Upper lobe of right lung (tissue), 1 donor: ENCODE data around the gene EML4. TPM values are rescaled to one million over a fixed set of nuclear protein-coding genes. Genes with fewer than 3 reads are reported as not detected.

Experiments
- ATAC-seq: fragments of 200-7000 bp; cut with Tn5 transposase; one replicate; pipeline ENCODE4 v1.9.1; 2020; ENCODE audit warnings: mild to moderate bottlenecking, moderate library complexity
- DNase-seq: peaks from one replicate; pipeline ENCODE4 v3.0.0-alpha.2; 2020
- H3K27ac ChIP-seq: fragments of 200-600 bp; one replicate; pipeline ENCODE4 v1.8.0; 2022
- H3K27me3 ChIP-seq: fragments of 200-600 bp; one replicate; pipeline ENCODE4 v1.8.0; 2022; ENCODE audit warnings: mild to moderate bottlenecking
- H3K36me3 ChIP-seq: fragments of 200-600 bp; one replicate; pipeline ENCODE4 v1.8.0; 2022
- H3K4me1 ChIP-seq: fragments of 200-600 bp; one replicate; pipeline ENCODE4 v1.8.0; 2022
- H3K4me3 ChIP-seq: fragments of 200-600 bp; one replicate; pipeline ENCODE4 v1.8.0; 2022; ENCODE audit warnings: mild to moderate bottlenecking
- H3K9me3 ChIP-seq: fragments of 200-600 bp; one replicate; pipeline ENCODE4 v1.8.0; 2022
- intact Hi-C: fragments of 100-400 bp; cut with DNase I; formaldehyde crosslinking; loops from one replicate; pipeline ENCODE4 v1.11.0; 2022
- total RNA-seq: library from RNA; stranded (reverse); fragmentation: NEBNext Ultra II Directional; extraction: Animal tissue kit (Norgen Biotek cat#: 25700); gene quantifications from one replicate; pipeline ENCODE4 v1.2.1, GENCODE V29; 2021
- TF ChIP-seq, protein P1 (sequence below): fragments of 200-600 bp; IDR thresholded peaks from one replicate; pipeline ENCODE4 v1.8.0; 2022; ENCODE audit warnings: antibody characterized with exemption
- donor health status: DM: no; HTN: yes; CAD: no; lungs with severe emphysema.

Gene EML4
- total RNA-seq, 1 donor from 2014 or later, result 83.0 TPM

DNA sequence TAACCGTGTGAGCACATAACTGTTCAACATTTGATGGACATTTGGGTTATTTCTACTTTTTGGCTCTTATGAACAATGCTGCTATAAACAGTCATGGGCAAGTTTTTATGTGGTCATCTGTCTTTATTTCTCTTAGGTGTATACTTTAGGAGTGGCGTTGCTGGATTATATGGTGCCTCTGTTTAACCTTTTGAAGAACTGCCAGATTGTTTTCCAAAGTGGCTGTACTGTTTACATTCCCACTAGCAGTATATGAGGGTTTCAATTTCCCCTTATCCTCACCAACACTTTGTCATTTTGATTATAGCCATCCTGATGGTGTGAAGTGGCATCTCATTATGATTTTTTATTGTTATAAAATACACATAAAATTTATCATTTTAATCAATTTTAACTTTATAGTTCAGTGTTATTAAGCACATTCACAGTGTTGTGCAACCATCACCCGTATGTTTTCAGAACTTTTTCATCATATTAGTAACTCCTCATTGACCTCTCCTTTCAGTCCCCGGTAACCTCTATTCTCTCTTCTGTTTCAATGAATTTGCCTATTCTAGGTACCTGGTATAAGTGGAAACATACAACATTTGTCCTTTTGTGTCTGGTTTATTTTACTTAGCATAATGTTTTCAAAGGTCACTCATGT, 55.4 kb downstream of the EML4 start:
- Histone ChIP-seq H3K4me3 (no peak overlapping the region), H3K9me3 (no peaks in the 10 kb centered on the region), H3K36me3 (no peaks in the 10 kb centered on the region), H3K4me1 (peaks cover 11% of the 10 kb centered on the region), H3K27me3 (no peaks in the 10 kb centered on the region), H3K27ac (no peak overlapping the region)
- TF ChIP-seq, protein P1, sequence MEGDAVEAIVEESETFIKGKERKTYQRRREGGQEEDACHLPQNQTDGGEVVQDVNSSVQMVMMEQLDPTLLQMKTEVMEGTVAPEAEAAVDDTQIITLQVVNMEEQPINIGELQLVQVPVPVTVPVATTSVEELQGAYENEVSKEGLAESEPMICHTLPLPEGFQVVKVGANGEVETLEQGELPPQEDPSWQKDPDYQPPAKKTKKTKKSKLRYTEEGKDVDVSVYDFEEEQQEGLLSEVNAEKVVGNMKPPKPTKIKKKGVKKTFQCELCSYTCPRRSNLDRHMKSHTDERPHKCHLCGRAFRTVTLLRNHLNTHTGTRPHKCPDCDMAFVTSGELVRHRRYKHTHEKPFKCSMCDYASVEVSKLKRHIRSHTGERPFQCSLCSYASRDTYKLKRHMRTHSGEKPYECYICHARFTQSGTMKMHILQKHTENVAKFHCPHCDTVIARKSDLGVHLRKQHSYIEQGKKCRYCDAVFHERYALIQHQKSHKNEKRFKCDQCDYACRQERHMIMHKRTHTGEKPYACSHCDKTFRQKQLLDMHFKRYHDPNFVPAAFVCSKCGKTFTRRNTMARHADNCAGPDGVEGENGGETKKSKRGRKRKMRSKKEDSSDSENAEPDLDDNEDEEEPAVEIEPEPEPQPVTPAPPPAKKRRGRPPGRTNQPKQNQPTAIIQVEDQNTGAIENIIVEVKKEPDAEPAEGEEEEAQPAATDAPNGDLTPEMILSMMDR, result no peak
- intact Hi-C loops, result no loop called here
- DNase-seq, result no peak
- no peak for ATAC-seq

DNA sequence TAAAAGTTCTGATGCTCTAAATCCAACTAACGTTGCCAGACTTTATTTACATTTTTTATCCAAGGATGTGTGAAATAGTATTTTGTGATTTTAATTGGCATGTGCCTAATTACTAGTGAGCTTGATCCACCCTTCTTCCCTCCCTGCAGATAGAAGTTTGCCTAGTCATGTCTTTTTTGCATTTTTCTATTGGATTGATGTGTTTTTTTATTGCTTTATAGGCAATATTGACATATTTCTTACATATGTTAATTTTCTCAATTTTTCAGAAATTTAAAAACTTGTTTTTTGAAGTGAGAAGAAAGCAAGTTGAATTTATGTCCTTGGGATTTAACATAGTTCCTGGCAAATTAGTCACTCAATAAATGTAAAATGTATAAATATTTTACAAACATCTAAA, 56.4 kb downstream of the EML4 start:
- H3K9me3 ChIP-seq, result no peaks in the 10 kb centered on the region
- DNase-seq (no peak), ATAC-seq (no peak)
- H3K4me3 ChIP-seq, result no peak overlapping the region
- H3K36me3 ChIP-seq, result no peaks in the 10 kb centered on the region
- no peak overlapping the region for H3K27ac ChIP-seq
- TF ChIP-seq, protein P1, result no peak
- H3K27me3 ChIP-seq, result no peaks in the 10 kb centered on the region
- intact Hi-C loops, result no loop called here
- H3K4me1 ChIP-seq, result peaks cover 11% of the 10 kb centered on the region

DNA sequence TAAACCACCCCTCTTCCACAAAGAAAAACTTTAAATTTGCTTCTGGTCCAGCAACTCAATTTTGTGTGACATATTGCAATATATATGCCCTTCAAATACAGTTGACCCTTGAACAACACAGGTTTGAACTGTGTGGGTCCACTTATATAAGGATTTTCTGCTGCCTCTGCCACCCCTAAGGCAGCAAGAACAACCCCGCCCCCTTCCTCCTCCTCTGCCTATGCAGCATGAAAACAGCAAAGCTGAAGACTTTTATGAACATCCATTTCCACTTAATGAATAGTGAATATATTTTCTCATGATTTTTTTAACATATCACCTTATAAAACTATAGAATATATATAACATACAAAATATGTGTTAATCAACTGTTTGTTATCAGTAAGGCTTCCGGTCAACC, 58.3 kb downstream of the EML4 start:
- intact Hi-C loops, result no loop called here

DNA sequence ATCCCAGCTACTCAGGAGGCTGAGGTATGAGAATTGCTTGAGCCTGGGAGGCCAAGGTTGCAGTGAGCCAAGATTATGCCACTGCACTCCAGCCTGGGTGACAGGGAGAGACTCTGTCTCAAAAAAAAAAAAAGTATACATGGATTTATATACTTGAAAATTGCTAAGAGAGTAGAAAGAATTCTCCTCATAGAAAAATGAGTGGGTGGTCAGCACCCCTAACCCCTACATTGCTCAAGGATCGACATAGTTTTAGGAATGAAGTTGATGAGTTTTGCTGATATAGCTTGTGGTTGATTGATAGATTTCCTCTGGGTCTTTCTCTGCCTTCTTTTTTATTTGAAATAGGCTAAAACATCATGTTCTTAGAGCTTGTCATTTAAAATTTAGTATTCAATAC, 58.9 kb downstream of the EML4 start:
- TF ChIP-seq, protein P1, result no peak
- no peak for DNase-seq
- H3K4me3 ChIP-seq, result no peak overlapping the region
- intact Hi-C loops, result no loop called here
- H3K4me1 ChIP-seq, result peaks cover 9% of the 10 kb centered on the region
- H3K9me3 ChIP-seq, result no peaks in the 10 kb centered on the region
- H3K27ac ChIP-seq, result no peak overlapping the region
- H3K27me3 ChIP-seq, result no peaks in the 10 kb centered on the region
- ATAC-seq, result no peak
- no peaks in the 10 kb centered on the region for H3K36me3 ChIP-seq

More for the DNA sequence above, 58.3 kb downstream of the EML4 start:
- ATAC-seq (no peak), DNase-seq (no peak)
- TF ChIP-seq, protein P1, result no peak
- Histone ChIP-seq H3K27me3 (no peaks in the 10 kb centered on the region), H3K27ac (no peak overlapping the region), H3K4me3 (no peak overlapping the region), H3K9me3 (no peaks in the 10 kb centered on the region), H3K4me1 (peaks cover 11% of the 10 kb centered on the region), H3K36me3 (no peaks in the 10 kb centered on the region)

DNA sequence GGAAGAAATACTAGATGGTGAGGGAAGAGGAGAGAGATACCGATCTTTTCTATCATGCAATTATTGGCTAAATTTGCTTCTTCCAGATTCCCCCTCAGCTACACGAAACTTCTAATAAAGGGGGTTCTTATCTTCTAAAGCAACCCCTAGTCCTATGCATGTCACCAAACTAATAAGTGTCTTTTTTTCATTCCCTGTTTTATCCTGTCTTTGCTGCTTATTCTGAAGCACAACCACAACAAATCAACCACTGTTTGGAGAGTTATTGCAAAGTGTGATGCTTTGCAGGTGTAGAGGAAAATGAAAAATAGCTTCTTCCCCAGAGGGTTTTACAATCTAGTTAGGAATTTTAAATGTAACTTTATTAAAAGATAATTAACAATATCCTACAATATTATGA, 60.8 kb downstream of the EML4 start:
- TF ChIP-seq, protein P1, result no peak
- H3K36me3 ChIP-seq, result no peaks in the 10 kb centered on the region
- DNase-seq (no peak), ATAC-seq (no peak)
- peaks cover 10% of the 10 kb centered on the region for H3K4me1 ChIP-seq
- no peaks in the 10 kb centered on the region for H3K27me3 ChIP-seq
- H3K4me3 ChIP-seq, result no peak overlapping the region
- intact Hi-C loops, result no loop called here
- no peaks in the 10 kb centered on the region for H3K9me3 ChIP-seq
- no peak overlapping the region for H3K27ac ChIP-seq

DNA sequence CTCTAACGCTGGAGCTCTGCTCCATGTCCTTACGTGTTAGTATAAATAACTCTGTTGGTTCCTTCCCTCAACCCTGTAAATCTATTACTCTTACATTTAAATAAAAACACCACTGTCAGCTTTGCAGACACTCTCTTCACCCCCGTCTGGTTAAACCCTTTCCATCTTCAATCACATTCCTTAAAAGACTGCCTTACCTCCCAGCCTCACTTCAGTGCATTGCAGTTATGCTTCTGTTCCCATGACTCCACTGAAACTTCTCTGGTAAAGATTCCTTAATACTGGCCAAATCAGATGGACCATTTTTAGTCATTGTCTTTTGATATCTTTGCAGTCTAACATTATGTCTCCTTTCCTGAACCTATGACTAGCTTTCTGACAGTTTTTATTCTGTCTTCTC, 61.7 kb downstream of the EML4 start:
- no peak for DNase-seq
- ATAC-seq, result no peak
- TF ChIP-seq, protein P1, result no peak
- intact Hi-C loops, result no loop called here
- H3K27me3 ChIP-seq, result no peaks in the 10 kb centered on the region
- H3K27ac ChIP-seq, result no peak overlapping the region
- peaks cover 10% of the 10 kb centered on the region for H3K4me1 ChIP-seq
- no peaks in the 10 kb centered on the region for H3K9me3 ChIP-seq
- H3K4me3 ChIP-seq, result no peak overlapping the region
- no peaks in the 10 kb centered on the region for H3K36me3 ChIP-seq
